ENCODE measurements around the gene PPP2R3A. TPM values are rescaled to one million over a fixed set of nuclear protein-coding genes. Genes with fewer than 3 reads are reported as not detected.

Gene PPP2R3A
- total RNA-seq, 1 donor from 2014 or later, result 35.0 TPM

GRCh38 chr3:135967867-135968266, 2.3 kb downstream of the PPP2R3A start:
- Mint-ChIP-seq H3K27ac (peak overlapping the region; percentile 89), H3K9me3 (ENCODE audit: low read depth) (peaks cover 6% of the 10 kb centered on the region), H3K4me3 (ENCODE audit: low read depth) (peak overlapping the region; percentile 90), H3K4me1 (ENCODE audit: low read depth) (peaks cover 33% of the 10 kb centered on the region), H3K36me3 (ENCODE audit: insufficient read depth) (peaks cover 11% of the 10 kb centered on the region), H3K27me3 (no peaks in the 10 kb centered on the region)
- DNase-seq (ENCODE audit: low spot score, unreplicated experiment), result no peak
- TF ChIP-seq CTCF (IDR thresholded peaks at IDR 0.05; ENCODE audit: unreplicated experiment), result no peak

- H3K4me3 Mint-ChIP-seq (ENCODE audit: low read depth), result no peak overlapping the region
- peaks cover 6% of the 10 kb centered on the region for H3K9me3 Mint-ChIP-seq (ENCODE audit: low read depth)
- peaks cover 50% of the 10 kb centered on the region for H3K4me1 Mint-ChIP-seq (ENCODE audit: low read depth)
- TF ChIP-seq CTCF (IDR thresholded peaks at IDR 0.05; ENCODE audit: unreplicated experiment), result no peak
- H3K36me3 Mint-ChIP-seq (ENCODE audit: insufficient read depth), result peaks cover 11% of the 10 kb centered on the region
- DNase-seq (ENCODE audit: low spot score, unreplicated experiment), result no peak
- no peaks in the 10 kb centered on the region for H3K27me3 Mint-ChIP-seq
- H3K27ac Mint-ChIP-seq, result no peak overlapping the region
Measured at GRCh38 chr3:135970506-135971116, 5.1 kb downstream of the PPP2R3A start.

DNA sequence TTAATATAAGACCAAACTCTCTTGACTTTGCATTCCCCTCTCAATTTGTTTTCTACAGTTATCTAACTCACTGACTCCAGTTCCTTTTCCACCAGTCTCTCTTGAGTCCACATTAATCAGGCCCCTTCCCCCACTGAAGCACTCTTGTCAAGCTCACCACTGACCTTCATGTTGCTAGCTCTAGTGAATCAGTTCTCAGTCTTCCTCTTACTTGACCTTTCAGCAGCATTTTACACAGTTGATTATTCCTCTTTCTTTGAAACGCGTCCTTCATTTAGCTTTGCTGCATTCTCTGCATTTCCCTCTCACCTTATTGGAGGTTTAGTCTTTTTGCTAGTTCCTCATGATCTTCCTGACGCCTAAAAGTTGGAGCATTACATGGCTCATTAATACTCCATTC, 8.3 kb downstream of the PPP2R3A start:
- peak overlapping the region; percentile 73 for H3K27ac Mint-ChIP-seq
- peaks cover 6% of the 10 kb centered on the region for H3K9me3 Mint-ChIP-seq (ENCODE audit: low read depth)
- DNase-seq (ENCODE audit: low spot score, unreplicated experiment), result no peak
- TF ChIP-seq CTCF (IDR thresholded peaks at IDR 0.05; ENCODE audit: unreplicated experiment), result no peak
- peaks cover 10% of the 10 kb centered on the region for H3K36me3 Mint-ChIP-seq (ENCODE audit: insufficient read depth)
- H3K4me3 Mint-ChIP-seq (ENCODE audit: low read depth), result peak overlapping the region; percentile 0
- no peaks in the 10 kb centered on the region for H3K27me3 Mint-ChIP-seq
- peaks cover 33% of the 10 kb centered on the region for H3K4me1 Mint-ChIP-seq (ENCODE audit: low read depth)

- Mint-ChIP-seq H3K27me3 (no peaks in the 10 kb centered on the region), H3K36me3 (ENCODE audit: insufficient read depth) (peaks cover 4% of the 10 kb centered on the region), H3K9me3 (ENCODE audit: low read depth) (peaks cover 3% of the 10 kb centered on the region), H3K4me3 (ENCODE audit: low read depth) (peak overlapping the region; percentile 28), H3K27ac (peak overlapping the region; percentile 76), H3K4me1 (ENCODE audit: low read depth) (peaks cover 31% of the 10 kb centered on the region)
- no peak for TF ChIP-seq CTCF (IDR thresholded peaks at IDR 0.05; ENCODE audit: unreplicated experiment)
- no peak for DNase-seq (ENCODE audit: low spot score, unreplicated experiment)
Measured at GRCh38 chr3:135975053-135975452, 9.5 kb downstream of the PPP2R3A start.

DNA sequence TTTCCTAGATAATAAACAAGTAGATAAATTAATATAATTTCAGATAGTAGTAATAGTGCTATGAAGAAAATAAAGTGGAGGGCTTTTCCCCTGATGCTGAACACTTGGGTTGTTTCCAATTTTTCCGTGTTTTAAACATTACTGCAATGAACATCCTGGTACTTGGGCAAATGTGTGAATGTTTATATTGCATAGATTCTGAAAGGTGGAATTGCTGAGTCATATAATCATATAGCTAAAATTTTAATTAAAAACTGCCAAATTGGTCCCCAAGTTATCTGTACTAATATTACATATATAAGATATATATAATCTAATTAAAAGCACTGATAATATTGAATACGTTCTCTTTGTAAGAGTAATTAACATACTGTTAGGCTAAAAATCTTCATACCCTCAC, 10.0 kb downstream of the PPP2R3A start:
- H3K36me3 Mint-ChIP-seq (ENCODE audit: insufficient read depth), result no peaks in the 10 kb centered on the region
- H3K4me3 Mint-ChIP-seq (ENCODE audit: low read depth), result no peak overlapping the region
- no peaks in the 10 kb centered on the region for H3K9me3 Mint-ChIP-seq (ENCODE audit: low read depth)
- TF ChIP-seq CTCF (IDR thresholded peaks at IDR 0.05; ENCODE audit: unreplicated experiment), result no peak
- H3K4me1 Mint-ChIP-seq (ENCODE audit: low read depth), result peaks cover 28% of the 10 kb centered on the region
- no peaks in the 10 kb centered on the region for H3K27me3 Mint-ChIP-seq
- no peak overlapping the region for H3K27ac Mint-ChIP-seq
- DNase-seq (ENCODE audit: low spot score, unreplicated experiment), result no peak
